GM21529 (cell line): Measurements from ENCODE around the gene PABPC3.

Experiments used
- ATAC-seq: cut with Tn5 transposase; IDR thresholded peaks from one replicate; pipeline ENCODE4 v1.9.1; 2021; ENCODE audit not compliant: unreplicated experiment

The PABPC3 gene

GRCh38 chr13:25110956-25111584 lies 15.1 kb downstream of the PABPC3 start:
- no peak for ATAC-seq

- ATAC-seq = no peak
Measured at GRCh38 chr13:25111585-25111956, 15.6 kb downstream of the PABPC3 start.

GRCh38 chr13:25112695-25113255 lies 16.8 kb downstream of the PABPC3 start:
- no peak for ATAC-seq

- peak; percentile 84 for ATAC-seq
Measured at GRCh38 chr13:25114220-25114619, 18.3 kb downstream of the PABPC3 start.

- no peak for ATAC-seq
Measured at GRCh38 chr13:25116044-25116443, 20.1 kb downstream of the PABPC3 start.

GRCh38 chr13:25117312-25117711 lies 21.4 kb downstream of the PABPC3 start:
- no peak for ATAC-seq

GRCh38 chr13:25118378-25118905 lies 22.5 kb downstream of the PABPC3 start:
- ATAC-seq = no peak

- ATAC-seq = no peak
Measured at GRCh38 chr13:25130944-25131343, 35.0 kb downstream of the PABPC3 start.

GRCh38 chr13:25131881-25132420 lies 36.0 kb downstream of the PABPC3 start:
- no peak for ATAC-seq

- no peak for ATAC-seq
Measured at GRCh38 chr13:25132751-25133390, 36.9 kb downstream of the PABPC3 start.

GRCh38 chr13:25135896-25136295 lies 40.0 kb downstream of the PABPC3 start:
- ATAC-seq = no peak

GRCh38 chr13:25136880-25137787 lies 41.2 kb downstream of the PABPC3 start:
- ATAC-seq = no peak

GRCh38 chr13:25137788-25138115 lies 41.8 kb downstream of the PABPC3 start:
- no peak for ATAC-seq

GRCh38 chr13:25141042-25141441 lies 45.1 kb downstream of the PABPC3 start:
- ATAC-seq = no peak

- ATAC-seq = no peak
Measured at GRCh38 chr13:25143706-25144105, 47.8 kb downstream of the PABPC3 start.

- ATAC-seq = peak; percentile 79
Measured at GRCh38 chr13:25147638-25148401, 51.9 kb downstream of the PABPC3 start.

- no peak for ATAC-seq
Measured at GRCh38 chr13:25148402-25148771, 52.5 kb downstream of the PABPC3 start.
